Astrocyte of the spinal cord (primary cell): ENCODE data around the gene KITLG.
A peak's percentile ranks its signal among the peaks of the same experiment; 100 is the strongest.
"Not testable (repeated sequence)": the region's sequence is repeated elsewhere in the genome, so short reads cannot be mapped to it uniquely, and the experiment has no call there.

Source experiments
- DNase-seq: peaks from one replicate; pipeline ENCODE4 v3.0.0; 2011; ENCODE audit warnings: low read depth, low spot score
- H3K4me3 ChIP-seq: 2 replicates; pipeline ENCODE4 v1.5.1; 2011; ENCODE audit warnings: low read depth, mild to moderate bottlenecking, low read length, moderate library complexity
- CTCF ChIP-seq: IDR thresholded peaks from 2 replicates; pipeline ENCODE4 v1.5.1; 2012; ENCODE audit warnings: low read depth, mild to moderate bottlenecking, low read length, inconsistent platforms
- in situ Hi-C: cut with HindIII; loops from 2 replicates; pipeline ENCODE4 v1.10.0; 2017; ENCODE audit warnings: low sequenced_read_pairs

KITLG gene

GRCh38 chr12:88549929-88550328 lies 30.3 kb downstream of the KITLG start:
- no peak for DNase-seq
- no peak overlapping the region for H3K4me3 ChIP-seq
- in situ Hi-C loops: no loop called here
- TF ChIP-seq CTCF: no peak

GRCh38 chr12:88547949-88548348 lies 32.3 kb downstream of the KITLG start:
- in situ Hi-C loops, H3K4me3 ChIP-seq, DNase-seq: not testable (repeated sequence)

- DNase-seq: peak; percentile 40
- TF ChIP-seq CTCF: no peak
- in situ Hi-C loops: no loop called here
- no peak overlapping the region for H3K4me3 ChIP-seq
Observed at GRCh38 chr12:88546853-88547252, 33.4 kb downstream of the KITLG start.

GRCh38 chr12:88546226-88546625 lies 34.0 kb downstream of the KITLG start:
- in situ Hi-C loops: no loop called here
- peak; percentile 33 for DNase-seq
- no peak for TF ChIP-seq CTCF

GRCh38 chr12:88544991-88545980 lies 35.0 kb downstream of the KITLG start:
- DNase-seq: no peak
- no peak overlapping the region for H3K4me3 ChIP-seq
- TF ChIP-seq CTCF: no peak
- in situ Hi-C loops: no loop called here

More at GRCh38 chr12:88546226-88546625, 34.0 kb downstream of the KITLG start:
- H3K4me3 ChIP-seq: no peak overlapping the region

- H3K4me3 ChIP-seq: no peak overlapping the region
- TF ChIP-seq CTCF: no peak
- in situ Hi-C loops: no loop called here
- DNase-seq: no peak
Observed at GRCh38 chr12:88539893-88540292, 40.4 kb downstream of the KITLG start.

GRCh38 chr12:88538697-88539096 lies 41.6 kb downstream of the KITLG start:
- no peak for TF ChIP-seq CTCF
- no peak for DNase-seq
- no peak overlapping the region for H3K4me3 ChIP-seq
- in situ Hi-C loops: no loop called here
